GM10266 (cell line): Measurements from ENCODE around the gene GLI3.

Experiments used
- DNase-seq: peaks from one replicate; pipeline ENCODE4 v3.0.0; 2012; ENCODE audit errors: extremely low spot score
- TF ChIP-seq, protein P1 (sequence below): IDR thresholded peaks from 2 replicates; pipeline ENCODE4 v1.5.1; 2012; ENCODE audit warnings: mild to moderate bottlenecking, low read depth; ENCODE audit not compliant: control insufficient read depth, insufficient read depth; ENCODE audit errors: missing control alignments

Gene GLI3

GRCh38 chr7:42012786-42013360 lies 224.1 kb downstream of the GLI3 start:
- DNase-seq, result no peak
- TF ChIP-seq, protein P1, sequence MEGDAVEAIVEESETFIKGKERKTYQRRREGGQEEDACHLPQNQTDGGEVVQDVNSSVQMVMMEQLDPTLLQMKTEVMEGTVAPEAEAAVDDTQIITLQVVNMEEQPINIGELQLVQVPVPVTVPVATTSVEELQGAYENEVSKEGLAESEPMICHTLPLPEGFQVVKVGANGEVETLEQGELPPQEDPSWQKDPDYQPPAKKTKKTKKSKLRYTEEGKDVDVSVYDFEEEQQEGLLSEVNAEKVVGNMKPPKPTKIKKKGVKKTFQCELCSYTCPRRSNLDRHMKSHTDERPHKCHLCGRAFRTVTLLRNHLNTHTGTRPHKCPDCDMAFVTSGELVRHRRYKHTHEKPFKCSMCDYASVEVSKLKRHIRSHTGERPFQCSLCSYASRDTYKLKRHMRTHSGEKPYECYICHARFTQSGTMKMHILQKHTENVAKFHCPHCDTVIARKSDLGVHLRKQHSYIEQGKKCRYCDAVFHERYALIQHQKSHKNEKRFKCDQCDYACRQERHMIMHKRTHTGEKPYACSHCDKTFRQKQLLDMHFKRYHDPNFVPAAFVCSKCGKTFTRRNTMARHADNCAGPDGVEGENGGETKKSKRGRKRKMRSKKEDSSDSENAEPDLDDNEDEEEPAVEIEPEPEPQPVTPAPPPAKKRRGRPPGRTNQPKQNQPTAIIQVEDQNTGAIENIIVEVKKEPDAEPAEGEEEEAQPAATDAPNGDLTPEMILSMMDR, result no peak

- TF ChIP-seq, protein P1, result no peak
- DNase-seq, result no peak
Observed at GRCh38 chr7:42012313-42012712, 224.7 kb downstream of the GLI3 start.

- TF ChIP-seq, protein P1, result no peak
- no peak for DNase-seq
Observed at GRCh38 chr7:42011846-42012245, 225.2 kb downstream of the GLI3 start.

DNA sequence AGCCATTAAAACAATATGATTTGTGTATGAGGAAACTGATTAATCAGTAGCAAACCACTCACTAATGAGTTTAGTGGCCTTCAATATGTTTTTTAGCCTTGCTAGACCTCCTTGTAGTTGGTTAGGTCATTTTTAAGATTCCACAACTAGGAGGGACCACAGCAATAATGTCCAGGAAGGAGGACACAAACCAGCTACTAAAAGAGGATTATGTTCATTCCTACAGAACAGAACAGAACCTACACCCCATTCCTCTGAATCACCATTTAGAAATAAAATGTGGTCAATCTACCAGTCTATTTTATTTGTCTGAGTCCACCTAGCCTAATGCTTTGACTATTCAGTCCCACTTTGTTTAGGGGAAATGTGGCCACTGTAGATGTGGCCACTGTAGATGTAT lies 226.3 kb downstream of the GLI3 start:
- no peak for DNase-seq
- TF ChIP-seq, protein P1, result no peak

GRCh38 chr7:42006801-42007513 lies 230.1 kb downstream of the GLI3 start:
- no peak for DNase-seq
- TF ChIP-seq, protein P1, result no peak

DNA sequence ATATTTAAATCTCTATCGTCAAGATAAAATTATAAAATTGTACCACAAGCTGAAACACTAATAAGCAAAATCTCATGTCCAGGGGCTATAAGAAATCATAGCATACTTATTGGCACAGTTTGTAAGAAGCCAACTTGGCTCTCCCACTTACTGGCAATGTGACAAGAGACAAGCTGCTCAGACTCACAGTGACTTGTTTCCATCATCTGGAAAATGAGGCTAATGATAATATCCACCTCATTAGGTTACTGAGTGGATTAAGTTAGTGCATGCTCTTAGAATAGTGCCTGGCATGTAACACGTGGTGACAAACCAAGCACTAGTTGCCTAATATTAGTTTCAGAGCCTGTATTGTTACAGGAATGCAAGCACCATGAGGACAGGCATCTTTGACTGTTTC lies 234.4 kb downstream of the GLI3 start:
- DNase-seq, result no peak

More for the DNA sequence above, 234.4 kb downstream of the GLI3 start:
- TF ChIP-seq, protein P1, result no peak
